Right lobe of liver (tissue), 4 donors: ENCODE data around the gene MLLT1.

Experiments
- CTCF ChIP-seq, 4 donors: fragments of 200-600 bp in 3 of 4; fragments of 450-650 bp in 1 of 4; IDR thresholded peaks; one replicate each; pipeline versions ENCODE4 v1.5.1 to v1.8.0; 2016 to 2022; ENCODE audit warnings: antibody characterized with exemption in 4 of 4, mild to moderate bottlenecking in 2 of 4
- POLR2A ChIP-seq: fragments of 450-650 bp; IDR thresholded peaks from one replicate; pipeline ENCODE4 v1.6.1; 2017; ENCODE audit warnings: antibody characterized with exemption, mild to moderate bottlenecking
- donor health status: DM: no; HTN: no; CAD: no.
- donor health status: DM: no; HTN: no; CAD: no.
- donor health status: DM: no; HTN: yes; CAD: no.

DNA sequence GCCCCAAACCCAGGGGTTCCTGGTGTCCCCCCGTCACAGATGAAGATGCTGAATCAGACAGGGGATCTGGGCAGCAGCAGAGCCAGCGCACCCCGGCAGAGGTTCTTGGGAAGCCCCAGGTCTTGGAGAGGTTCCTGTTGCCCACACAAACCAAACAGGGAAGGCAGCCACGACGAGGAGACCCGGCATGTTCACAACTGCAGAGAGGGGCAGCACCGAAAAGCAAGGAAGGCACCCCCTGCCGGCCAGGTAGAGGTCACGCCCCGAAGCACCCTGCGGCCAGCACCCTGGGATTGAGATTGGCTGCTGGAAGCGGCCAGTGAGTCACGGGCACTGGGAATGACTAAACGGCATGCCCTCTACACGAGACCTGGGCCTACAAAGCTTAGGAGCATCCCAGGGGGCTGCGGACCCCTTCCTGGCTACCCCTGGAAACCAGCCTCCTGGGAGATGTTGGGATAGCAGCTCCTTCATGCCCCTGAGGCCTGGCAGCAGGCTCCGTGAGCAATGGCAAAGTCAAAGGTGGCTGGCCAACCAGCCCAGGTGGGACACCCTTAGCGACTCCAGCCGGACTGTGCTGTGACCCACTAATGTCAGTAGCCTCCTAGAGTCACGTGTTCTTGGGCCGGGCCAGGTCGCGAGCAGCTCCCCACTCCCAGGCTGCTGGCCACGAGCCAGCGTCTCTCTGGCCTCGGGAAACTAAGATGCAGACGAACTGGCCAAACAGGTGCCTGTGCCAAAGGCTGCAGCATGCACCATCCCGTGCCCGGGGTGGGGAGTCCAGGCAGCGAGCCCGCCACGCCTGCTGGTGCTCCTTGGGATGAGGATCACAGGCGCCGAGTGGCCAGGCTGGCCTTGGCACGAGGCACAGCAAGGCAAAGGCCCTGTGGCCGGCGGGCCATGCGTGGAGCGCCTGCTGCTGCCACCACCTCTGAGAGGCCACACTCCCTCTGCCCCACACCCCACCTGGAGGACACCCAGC lies 43.2 kb downstream of the MLLT1 start:
- no peak for TF ChIP-seq CTCF (IDR thresholded peaks at IDR 0.05)
- no peak for TF ChIP-seq POLR2A
